NOMO-1 treated with DMSO at 0.1 percent for 48 hours (cell line): ENCODE data around the gene AMH.

Source experiments
- DNase-seq: peaks from one replicate; lab custom pipeline; 2025; ENCODE audit not compliant: unreplicated experiment; lab: John Stamatoyannopoulos, UW

AMH gene

DNA sequence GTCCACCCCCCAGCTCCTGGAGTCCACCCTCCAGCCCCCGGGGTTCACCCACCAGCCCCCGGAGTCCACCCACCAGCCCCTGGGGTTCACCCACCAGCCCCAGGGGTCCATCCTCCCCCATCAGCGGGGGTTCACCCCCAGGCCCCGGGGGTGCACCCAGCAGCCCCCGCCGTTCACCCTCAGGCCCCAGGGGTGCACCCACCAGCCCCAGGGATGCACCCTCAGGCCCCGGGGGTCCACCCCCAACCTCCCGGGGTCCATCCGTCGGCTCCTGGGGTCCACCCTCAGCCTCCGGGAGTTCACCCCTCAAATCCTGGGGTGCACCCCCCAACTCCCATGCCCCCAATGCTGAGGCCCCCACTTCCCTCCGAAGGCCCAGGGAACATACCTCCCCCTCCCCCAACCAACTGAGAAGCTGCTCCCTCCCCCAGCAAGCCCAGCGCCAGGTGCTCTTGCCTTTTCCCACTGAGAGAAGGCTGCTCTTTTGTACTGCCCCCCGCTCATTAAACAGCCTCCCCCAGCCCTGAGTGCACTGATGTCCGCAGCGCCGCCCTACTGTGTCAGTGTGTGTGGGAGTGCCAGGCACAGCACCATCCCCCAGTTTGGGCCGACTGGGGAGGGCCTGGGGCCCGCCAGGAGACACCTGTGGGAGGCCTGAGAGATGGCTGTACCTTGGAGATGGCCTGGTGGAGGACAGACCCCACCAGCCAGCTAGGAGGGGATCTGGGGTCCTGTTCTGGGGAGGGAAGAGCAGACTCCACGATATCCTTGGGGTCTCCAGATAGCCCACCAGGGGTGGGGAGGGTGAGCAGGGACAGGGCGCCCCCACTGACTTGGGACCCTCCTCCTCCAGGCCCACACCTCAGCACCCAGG is 750 bp upstream of the AMH start:
- no peak for DNase-seq

GRCh38 chr19:2249880-2250765 is 1.0 kb downstream of the AMH start:
- DNase-seq, result no peak

DNA sequence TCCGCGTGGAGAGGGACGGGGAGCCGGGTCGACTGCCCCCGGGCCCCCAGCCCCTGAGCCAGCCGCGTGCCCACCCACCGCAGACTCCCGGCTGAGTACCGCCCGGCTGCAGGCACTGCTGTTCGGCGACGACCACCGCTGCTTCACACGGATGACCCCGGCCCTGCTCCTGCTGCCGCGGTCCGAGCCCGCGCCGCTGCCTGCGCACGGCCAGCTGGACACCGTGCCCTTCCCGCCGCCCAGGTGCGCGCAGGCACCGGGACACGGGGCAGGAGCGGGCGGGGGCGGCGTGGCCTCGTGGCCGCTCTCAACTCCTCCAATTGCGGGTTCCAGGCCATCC is 1.6 kb downstream of the AMH start:
- DNase-seq, result no peak

DNA sequence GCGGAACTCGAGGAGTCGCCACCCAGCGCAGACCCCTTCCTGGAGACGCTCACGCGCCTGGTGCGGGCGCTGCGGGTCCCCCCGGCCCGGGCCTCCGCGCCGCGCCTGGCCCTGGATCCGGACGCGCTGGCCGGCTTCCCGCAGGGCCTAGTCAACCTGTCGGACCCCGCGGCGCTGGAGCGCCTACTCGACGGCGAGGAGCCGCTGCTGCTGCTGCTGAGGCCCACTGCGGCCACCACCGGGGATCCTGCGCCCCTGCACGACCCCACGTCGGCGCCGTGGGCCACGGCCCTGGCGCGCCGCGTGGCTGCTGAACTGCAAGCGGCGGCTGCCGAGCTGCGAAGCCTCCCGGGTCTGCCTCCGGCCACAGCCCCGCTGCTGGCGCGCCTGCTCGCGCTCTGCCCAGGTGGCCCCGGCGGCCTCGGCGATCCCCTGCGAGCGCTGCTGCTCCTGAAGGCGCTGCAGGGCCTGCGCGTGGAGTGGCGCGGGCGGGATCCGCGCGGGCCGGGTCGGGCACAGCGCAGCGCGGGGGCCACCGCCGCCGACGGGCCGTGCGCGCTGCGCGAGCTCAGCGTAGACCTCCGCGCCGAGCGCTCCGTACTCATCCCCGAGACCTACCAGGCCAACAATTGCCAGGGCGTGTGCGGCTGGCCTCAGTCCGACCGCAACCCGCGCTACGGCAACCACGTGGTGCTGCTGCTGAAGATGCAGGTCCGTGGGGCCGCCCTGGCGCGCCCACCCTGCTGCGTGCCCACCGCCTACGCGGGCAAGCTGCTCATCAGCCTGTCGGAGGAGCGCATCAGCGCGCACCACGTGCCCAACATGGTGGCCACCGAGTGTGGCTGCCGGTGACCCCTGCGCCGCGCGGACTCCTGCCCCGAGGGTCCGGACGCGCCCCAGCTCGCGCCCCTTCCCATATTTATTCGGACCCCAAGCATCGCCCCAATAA is 2.3 kb downstream of the AMH start:
- no peak for DNase-seq

GRCh38 chr19:2252055-2252796 is 3.1 kb downstream of the AMH start:
- DNase-seq, result no peak

DNA sequence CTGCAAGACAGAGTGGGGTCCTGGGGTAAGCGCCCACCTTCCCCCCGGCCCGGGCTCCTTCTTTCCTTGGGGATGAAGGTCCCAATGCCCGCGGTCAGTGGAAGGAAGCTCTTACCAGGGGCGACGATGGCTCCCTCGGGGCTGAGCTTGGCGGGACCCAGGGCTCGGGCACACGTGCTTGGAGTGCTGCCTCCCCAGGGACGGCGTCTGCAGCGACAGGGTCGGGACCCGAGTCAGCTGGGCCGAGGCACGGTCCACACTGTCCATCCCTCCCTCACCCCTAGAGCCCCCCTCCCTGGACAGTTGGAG is 3.6 kb downstream of the AMH start:
- DNase-seq, result no peak

DNA sequence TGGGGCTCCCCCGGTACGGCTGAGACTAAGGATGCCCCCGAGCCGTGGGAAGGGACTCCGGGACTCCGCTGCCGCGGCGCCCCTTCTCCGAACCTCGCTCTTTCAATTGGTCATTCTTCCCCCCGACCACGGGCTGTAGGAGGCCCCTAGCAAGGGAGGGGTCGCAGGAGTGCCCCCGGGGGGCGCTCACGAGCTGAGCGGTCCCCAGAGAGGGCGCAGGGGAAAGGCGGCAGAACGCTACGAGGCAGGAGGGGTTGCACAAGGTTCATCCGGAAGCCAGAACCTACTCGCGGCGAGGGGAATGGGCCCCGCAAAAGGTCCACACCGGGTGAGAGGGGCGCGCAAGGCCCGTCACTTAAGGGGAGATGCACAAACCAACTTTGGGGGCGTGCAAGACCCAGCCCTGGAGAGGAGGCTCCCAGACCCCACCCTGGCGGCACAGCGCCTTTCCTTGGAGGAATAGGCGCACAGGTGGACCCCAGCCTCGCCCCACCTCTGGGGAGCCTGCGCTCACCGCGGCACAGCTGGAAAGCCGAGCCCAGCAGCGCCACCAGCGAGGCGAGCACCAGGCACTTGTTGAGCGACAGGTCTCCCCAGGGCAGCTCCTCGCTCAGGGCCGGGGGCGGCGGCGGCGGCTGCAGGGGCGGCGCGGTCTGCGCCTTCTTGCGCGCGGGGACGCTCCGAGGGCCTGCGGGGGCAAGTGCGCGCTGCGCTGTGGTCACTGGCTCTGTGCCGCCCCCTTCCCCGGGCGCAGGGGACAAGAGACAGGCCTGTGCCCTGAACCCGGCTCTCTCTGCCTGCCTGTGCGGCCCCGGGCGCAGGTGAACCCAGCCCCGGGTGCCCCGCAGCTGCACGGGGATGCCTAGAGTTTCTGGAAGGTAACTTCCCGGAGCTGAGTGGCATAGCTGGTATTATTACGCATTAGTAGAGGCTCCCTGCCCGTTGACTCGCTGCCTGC is 4.3 kb downstream of the AMH start:
- DNase-seq, result peak; percentile 59

DNA sequence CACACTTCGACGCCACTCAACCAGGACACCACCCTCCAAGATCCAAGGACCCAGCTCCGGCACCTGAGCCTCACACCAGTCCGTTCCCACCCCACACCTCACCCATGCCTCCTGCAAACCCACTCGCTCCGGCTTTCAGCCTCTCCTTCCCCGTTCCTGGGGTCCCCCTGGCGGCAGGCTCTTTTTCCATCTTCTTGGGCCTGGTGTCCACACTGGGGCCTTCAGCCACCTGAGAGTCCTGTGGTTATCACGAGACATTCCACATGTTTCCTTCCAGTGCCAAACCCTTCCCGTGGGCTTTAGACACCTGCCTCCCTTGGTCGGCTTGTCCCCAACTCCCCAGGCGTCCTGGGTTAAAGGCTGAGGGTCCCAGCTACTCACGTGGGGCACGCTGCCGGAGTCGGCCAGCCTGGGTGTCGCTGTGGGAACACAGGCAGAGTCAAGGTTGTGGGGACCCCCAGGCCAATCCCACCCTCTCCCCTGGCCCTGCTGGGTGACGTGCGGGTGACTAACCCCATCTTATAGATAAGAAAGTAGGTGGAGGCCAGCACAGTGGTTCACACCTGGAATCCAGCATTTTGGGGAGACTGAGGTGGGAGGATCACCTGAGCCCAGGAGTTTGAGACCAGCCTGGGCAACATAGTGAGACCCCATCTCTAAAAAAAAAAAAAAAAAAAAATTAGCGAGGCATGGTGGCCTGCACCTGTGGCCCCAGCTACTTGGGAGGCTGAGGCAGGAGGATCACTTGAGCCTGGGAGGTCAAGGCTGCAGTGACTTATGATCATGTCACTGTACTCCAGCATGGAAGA is 5.1 kb downstream of the AMH start:
- no peak for DNase-seq

GRCh38 chr19:2255112-2255845 is 6.2 kb downstream of the AMH start:
- no peak for DNase-seq

- no peak for DNase-seq
Observed at GRCh38 chr19:2255982-2256685, 7.0 kb downstream of the AMH start, which contains the start of gene JSRP1. TSS of gene JSRP1 (minus strand) at chr19:2256417. CDS start at chr19:2255314, 1,103 bp downstream.

DNA sequence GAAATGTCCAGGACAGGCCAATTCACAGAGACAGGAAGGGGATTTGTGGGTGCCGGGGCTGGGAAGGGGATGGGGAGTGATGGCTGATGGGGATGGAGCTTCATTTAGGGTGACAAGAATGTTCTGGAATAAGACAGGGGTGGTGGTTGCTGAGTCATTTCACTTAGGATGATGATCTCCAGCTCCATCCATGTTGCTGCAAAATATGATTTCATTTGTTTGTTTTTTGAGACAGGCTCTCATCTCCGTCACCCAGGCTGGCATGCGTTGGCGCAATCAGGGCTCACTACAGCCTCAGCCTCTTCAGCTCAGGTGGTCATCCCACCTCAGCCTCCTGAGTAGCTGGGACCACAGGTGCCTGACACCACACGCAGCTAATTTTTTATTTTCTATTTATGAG is 10.2 kb downstream of the AMH start:
- no peak for DNase-seq

- DNase-seq, result no peak
Observed at GRCh38 chr19:2260341-2260805, 11.2 kb downstream of the AMH start.

- DNase-seq, result no peak
Observed at GRCh38 chr19:2261438-2262172, 12.5 kb downstream of the AMH start.

DNA sequence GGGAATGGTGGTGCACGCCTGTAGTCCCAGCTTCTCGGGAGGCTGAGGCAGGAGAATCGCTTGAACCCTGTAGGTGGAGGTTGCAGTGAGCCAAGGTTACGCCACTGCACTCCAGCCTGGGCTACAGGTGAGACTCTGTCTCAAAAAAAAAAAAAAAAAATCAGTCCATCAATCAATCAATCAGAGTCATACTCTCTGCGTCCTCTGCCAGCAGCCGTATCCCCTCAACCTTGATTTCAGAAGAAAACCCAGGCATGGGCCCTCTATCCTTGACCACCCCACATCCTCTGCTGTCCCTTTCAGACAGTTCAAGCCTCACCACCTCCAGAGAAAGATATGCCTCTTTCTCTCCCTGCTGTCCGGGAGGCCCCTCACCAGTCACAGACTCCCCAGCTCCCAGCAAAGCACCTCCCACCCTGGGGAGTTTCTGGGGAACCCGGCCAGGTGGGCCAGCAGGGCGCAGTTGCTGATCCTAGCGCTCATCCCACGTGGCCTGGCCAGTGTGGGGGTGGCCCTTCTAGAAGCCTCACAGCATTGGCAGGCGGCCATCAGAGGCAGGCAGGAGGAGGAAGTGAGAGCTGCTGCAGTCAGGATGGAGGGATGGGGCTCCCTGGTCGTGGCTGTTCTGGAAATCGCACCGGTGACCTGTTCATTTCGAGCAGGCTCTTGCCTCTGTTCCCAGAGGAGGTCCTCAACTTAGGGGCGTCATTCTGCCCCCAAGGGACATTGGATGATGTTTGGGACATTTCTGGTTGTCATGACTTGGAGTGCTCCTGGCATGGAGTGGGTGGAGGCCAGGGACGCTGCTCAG is 17.3 kb downstream of the AMH start:
- peak; percentile 83 for DNase-seq

GRCh38 chr19:2268480-2268830 is 19.3 kb downstream of the AMH start:
- no peak for DNase-seq

- DNase-seq, result no peak
Observed at GRCh38 chr19:2268861-2269243, 19.7 kb downstream of the AMH start.
